CD4-positive, alpha-beta T cell treated with Interleukin-15 for 4 hours (primary cell): Measurements from ENCODE around the gene LSM4.
"Not testable (repeated sequence)": the region's sequence is repeated elsewhere in the genome, so short reads cannot be mapped to it uniquely, and the experiment has no call there.

Experiments
- DNase-seq: peaks from one replicate; pipeline ENCODE4 v3.0.0-alpha.2; 2020; ENCODE audit warnings: low spot score

The LSM4 gene

GRCh38 chr19:18340990-18341868, 18.4 kb upstream of the LSM4 start:
- DNase-seq = peak; percentile 73

- peak; percentile 58 for DNase-seq
Measured at GRCh38 chr19:18340190-18340989, 17.5 kb upstream of the LSM4 start, which contains the start of gene PGPEP1. Gene PGPEP1 (plus strand): TSS chr19:18340598. CDS start chr19:18340682, 84 bp downstream.

GRCh38 chr19:18339723-18340122, 16.8 kb upstream of the LSM4 start:
- no peak for DNase-seq

- DNase-seq = no peak
Measured at GRCh38 chr19:18338541-18338940, 15.7 kb upstream of the LSM4 start.

DNA sequence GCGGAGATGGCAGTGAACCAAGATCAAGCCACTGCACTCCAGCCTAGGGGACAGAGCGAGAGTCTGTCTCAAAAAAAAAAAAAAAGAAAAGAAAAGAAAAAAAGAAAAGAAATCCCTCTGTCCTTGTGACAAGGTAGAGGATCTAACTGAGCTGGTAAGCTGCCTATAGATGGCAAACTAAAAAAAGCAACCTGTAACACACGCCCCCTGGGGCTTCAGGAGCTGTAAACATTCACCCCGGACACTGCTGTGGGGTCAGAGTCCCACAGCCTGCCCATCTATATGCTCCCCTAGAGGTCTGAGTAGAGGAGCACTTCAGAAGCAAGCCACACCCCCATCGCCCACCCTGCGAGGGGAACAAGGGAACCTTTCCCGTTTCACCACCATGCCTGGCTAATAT, 13.2 kb upstream of the LSM4 start:
- no peak for DNase-seq

GRCh38 chr19:18333680-18334079, 10.8 kb upstream of the LSM4 start:
- DNase-seq = no peak

DNA sequence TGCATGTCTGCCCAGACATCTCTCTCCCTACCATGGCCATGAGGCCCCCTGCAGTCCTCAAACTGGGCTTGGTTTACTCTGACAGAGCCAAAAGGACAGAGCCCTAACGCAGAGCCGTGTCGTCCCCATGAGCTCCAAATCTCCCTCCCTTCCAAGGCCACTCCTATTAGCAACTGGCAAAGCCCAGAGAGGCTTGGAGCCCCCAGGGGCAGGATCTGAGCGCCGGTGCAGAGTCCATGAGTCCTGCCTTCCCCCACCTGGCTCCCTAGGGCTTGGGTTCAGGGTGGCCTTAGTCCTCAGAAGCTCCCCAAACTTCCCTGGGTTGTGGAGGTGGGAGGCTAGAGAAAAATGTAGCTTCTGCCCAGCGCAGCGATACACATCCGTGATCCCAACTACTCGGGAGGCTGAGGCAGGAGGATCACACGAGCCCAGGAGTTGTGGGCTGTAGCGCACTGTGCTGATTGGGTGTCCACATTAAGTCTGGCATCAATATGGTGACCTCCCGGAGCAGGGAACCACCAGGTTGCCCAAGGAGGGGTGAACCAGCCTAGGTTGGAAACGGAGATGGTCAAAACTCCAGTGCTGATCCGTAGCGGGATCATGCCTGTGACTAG, 10.1 kb upstream of the LSM4 start:
- no peak for DNase-seq

DNA sequence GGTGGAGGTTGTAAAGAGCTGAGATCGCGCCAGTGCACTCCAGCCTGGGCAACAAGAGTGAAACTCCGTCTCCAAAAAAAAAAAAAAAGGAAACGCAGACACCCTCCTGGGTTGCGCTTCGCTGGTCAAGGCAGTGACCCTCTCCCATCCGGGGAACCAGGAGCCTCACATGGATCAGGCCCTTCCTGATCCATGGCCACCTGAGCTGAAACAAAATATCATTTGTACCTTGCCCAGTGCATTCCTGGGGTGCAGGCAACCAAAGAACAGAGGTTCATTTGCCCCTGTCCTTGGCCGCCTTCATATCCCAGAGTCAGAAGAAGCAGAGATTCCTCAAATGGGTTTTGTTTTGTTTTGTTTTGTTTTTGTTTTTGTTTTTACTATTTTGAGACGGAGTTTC, 8.0 kb upstream of the LSM4 start:
- DNase-seq = no peak

GRCh38 chr19:18329035-18329376, 6.1 kb upstream of the LSM4 start:
- DNase-seq = no peak

DNA sequence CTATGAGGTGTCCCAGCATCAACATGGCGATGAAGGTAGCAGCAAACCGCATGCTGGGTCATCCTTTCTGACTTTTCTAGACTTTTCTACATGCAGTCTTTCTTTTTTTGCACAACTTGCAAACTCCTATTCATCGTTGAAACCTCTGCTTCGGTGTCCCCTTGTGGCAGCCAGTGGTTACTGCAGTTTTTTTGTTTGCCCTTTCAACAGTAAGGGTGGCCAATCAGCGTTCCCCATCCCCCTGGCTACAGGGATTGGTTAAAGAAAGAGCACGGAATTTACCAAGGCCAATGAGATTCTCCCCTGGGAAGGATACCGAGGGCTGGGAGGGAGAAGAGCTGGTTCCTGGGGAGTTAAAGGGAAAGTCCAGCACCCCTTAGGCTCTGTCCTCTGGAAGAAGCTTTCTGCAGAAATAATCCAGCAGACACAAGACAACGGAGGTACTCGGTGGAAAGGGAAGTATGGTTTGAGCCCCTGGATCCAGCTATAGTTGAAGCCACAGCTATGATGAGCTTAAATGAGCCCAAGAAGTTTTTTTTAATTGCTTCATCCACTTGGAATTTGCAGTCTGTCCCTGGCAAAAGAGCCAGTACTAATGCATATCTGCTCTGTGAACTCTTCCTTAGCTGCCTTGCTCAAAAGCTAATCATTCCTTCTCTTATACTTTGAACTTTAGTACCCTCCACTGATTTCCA, 5.6 kb upstream of the LSM4 start:
- DNase-seq = peak; percentile 95

DNA sequence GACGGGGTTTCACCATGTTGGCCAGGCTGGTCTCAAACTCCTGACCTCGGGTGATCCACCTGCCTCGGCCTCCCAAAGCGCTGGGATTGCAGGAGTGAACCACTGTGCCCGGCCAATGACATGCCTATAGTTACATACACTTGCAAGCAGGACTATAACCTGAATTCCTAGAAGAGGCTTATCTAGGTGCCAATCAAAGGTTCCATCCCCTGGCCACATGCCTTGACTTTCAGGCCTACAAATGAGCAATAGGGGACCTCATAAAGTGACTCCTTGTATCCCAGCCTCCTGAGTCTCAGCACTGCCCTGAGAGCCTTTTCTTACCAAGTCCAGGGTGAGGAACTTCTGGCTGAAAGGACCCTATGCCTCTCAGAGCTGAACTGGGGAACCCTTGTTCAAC, 3.9 kb upstream of the LSM4 start:
- no peak for DNase-seq

GRCh38 chr19:18324373-18324731, 1.5 kb upstream of the LSM4 start:
- not testable (repeated sequence) for DNase-seq

DNA sequence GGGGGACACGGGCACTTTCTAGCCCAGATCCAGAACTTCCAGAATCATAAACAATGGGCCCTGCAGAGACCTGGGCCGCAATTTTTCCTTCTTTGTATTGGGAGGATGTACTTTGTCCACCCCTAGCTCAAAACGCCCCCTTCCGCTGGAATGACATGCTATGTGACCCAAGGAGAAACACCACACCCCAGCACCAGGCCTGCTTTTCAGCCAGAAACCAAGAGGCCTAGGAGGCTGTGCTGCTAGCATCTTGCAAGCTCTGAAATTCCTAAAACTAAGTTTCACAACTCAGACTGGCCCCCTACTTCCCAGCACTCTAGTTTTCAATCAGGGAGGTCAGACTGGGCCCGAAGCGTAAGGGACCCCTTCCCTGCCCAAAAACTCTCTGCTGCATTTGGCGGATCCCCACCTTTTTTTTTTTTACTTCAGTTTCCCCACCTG, 538 bp downstream of the LSM4 start:
- peak; percentile 21 for DNase-seq

DNA sequence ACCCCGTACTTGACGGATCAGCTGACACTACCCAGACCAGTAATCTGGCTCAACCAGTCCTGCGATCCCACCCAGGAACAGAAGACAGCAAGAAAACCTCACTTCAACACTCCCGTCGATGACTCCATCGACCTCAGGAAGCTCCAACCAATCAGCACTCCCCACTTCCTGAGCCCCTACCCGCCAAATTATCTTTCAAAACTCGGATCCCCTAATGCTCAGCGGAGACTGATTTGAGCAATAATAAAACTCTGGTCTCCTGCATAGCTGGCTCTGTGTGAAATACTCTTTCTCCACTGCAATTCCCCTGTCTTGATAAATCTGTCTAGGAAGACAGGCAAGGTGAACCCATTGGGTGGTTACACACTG, 1.2 kb downstream of the LSM4 start:
- peak; percentile 39 for DNase-seq

GRCh38 chr19:18320865-18321733, 1.8 kb downstream of the LSM4 start:
- no peak for DNase-seq

DNA sequence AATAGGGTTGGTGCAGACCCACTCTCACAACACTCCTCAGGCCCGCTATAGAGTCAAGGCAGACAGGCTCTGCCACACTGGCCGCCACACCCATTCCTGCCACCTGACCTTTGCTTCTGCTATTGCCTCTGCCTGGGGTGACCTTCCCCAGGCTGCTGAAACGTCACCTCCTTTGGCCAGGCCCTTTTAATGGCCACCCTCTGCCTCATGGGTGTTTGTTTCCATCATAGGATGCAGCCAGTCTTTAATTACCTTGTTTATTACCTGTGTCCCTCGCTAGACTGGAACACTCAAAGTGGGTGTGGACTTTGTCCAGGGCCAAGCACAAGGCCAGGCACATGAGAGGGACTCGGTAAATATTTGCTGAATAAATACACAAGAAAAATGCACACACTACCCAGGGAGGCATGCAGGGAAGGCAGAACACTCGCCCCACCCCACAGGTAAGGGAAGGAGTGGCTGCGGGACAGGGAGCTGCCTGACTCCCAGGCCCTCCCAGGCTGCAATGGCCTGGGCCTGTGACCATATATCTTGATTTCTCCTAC, 3.2 kb downstream of the LSM4 start:
- DNase-seq = no peak

DNA sequence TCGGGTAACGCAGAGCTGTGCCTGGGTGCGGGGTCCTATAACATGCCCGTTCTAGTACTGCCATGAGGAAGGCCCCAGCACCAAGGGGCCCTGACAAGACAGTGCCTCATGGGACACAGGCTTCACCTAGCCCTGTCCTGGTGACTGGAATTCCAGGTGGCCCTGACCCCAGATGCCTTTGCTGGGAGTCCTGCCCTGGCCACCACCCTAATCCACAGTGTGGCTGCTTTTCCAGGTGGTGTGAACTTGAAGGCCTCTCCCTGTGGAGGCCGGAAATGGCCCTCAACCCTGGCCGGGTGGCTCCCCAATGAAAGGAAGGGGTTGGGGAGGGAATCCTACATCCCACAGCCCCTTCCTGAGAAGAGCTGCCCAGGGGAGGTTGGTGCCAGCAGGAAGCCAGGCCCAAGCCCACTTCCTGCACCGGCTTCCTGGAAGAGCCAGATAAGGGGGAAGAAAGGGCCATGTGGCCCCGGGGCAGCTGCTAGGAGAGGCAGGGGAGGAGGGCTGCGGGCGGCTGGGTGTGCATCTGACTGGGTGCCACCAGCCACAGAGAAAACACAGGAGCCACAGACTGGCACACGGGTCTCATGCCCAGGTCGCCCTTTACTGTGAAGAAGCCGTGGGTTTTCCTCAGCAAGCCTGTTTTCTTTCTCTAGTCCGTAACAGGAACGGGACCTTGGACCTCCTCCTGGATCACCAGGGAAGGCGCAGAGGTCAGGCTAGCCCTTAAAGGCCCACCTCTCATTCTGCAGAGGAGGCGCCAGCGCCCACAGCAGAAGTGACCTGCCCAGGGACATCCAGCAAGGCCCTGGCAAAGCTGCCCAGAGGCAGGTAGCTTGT, 4.7 kb downstream of the LSM4 start:
- DNase-seq = peak; percentile 60

DNA sequence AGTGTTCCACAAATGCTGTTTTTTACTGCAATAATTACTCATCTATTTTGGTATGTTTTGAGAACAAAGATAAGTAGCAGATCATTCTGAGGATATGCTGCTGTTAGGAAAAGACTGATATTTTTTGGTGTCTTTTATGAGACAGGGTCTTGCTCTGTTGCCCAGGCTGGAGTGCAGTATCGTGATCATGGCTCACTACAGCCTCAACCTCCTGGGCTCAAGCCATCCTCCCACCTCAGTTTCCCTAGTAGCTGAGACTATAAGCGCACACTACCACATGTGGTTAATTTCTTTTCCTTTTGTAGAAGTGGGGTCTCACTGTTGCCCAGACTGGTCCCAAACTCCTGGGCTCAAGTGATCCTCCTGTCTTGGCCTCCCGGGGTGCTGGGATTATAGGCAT, 9.5 kb downstream of the LSM4 start:
- no peak for DNase-seq

GRCh38 chr19:18312092-18312534, 10.8 kb downstream of the LSM4 start:
- DNase-seq = no peak

DNA sequence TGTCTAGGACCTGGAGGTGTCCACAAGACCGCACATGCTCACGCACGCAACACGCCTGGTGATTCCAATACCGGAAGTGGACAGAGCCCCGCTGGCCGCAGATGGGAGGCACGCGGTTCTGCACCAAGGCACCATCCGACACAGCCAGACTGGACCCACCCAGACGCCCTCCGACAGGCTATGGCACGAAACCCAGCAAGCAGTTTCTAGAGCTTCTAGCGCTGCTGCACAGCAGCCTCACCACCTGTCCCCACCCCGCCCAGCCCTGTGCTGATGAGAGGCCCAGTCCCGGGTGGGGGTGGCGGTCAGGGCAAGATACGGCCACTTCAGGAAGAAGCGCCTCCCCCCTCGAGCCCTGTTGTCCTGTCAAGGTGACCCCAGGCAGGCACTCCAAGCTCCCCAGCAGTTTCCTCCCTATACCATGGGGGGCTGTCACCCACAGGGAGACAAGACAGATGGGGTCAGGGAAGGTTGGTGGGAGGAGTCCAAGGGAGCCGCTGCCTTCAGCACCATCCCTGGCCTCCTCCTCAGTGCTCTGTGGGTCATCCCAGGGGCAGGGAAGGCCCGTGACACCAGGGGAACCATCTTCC, 11.3 kb downstream of the LSM4 start:
- no peak for DNase-seq
